Tibial artery (tissue), 4 donors: Measurements from ENCODE around the gene WDR54.
"Not testable (repeated sequence)": the region's sequence is repeated elsewhere in the genome, so short reads cannot be mapped to it uniquely, and the experiment has no call there.

Experiments used
- DNase-seq, 2 donors: peaks; one replicate each; pipeline ENCODE4 v3.0.0-alpha.2; 2019
- H3K27ac ChIP-seq, 2 donors: fragments of 200-600 bp; sonication (generic) in 1 of 2; 1 replicate in 1 of 2; 2 replicates in 1 of 2; pipeline ENCODE4 v1.5.1; 2018 to 2019; ENCODE audit warnings: mild to moderate bottlenecking in 1 of 2
- H3K27me3 ChIP-seq, 2 donors: fragments of 200-600 bp; sonication (generic) in 1 of 2; one replicate each; pipeline versions ENCODE4 v1.5.1 to v1.6.0; 2016 to 2019
- H3K36me3 ChIP-seq, 3 donors: fragments of 200-600 bp; sonication (generic) in 2 of 3; one replicate each; pipeline ENCODE4 v1.5.1; 2016 to 2019; ENCODE audit warnings: mild to moderate bottlenecking in 2 of 3
- H3K4me1 ChIP-seq, 4 donors: fragments of 200-600 bp; sonication (generic) in 2 of 4; 1 replicate in 3 of 4; 2 replicates in 1 of 4; pipeline ENCODE4 v1.5.1; 2016 to 2019
- H3K4me3 ChIP-seq, 2 donors: fragments of 200-600 bp; sonication (generic) in 1 of 2; 1 replicate in 1 of 2; 2 replicates in 1 of 2; pipeline ENCODE4 v1.5.1; 2018 to 2019; ENCODE audit warnings: mild to moderate bottlenecking in 2 of 2
- H3K9me3 ChIP-seq, 3 donors: fragments of 200-600 bp; sonication (generic) in 1 of 3; one replicate each; pipeline ENCODE4 v1.5.1; 2016 to 2019
- intact Hi-C: fragments of 100-400 bp; cut with DNase I; formaldehyde crosslinking; loops from one replicate; pipeline ENCODE4 v1.15.0; 2023; ENCODE audit warnings: low total_unique reads
- TF ChIP-seq, protein P1 (sequence below), 2 experiments: fragments of 200-600 bp in 1 of 2; fragments of 450-650 bp in 1 of 2; IDR thresholded peaks; one replicate each; pipeline ENCODE4 v1.5.1; 2017 to 2019; ENCODE audit warnings: antibody characterized with exemption in 2 of 2, mild to moderate bottlenecking in 1 of 2, moderate library complexity in 1 of 2

The WDR54 gene

DNA sequence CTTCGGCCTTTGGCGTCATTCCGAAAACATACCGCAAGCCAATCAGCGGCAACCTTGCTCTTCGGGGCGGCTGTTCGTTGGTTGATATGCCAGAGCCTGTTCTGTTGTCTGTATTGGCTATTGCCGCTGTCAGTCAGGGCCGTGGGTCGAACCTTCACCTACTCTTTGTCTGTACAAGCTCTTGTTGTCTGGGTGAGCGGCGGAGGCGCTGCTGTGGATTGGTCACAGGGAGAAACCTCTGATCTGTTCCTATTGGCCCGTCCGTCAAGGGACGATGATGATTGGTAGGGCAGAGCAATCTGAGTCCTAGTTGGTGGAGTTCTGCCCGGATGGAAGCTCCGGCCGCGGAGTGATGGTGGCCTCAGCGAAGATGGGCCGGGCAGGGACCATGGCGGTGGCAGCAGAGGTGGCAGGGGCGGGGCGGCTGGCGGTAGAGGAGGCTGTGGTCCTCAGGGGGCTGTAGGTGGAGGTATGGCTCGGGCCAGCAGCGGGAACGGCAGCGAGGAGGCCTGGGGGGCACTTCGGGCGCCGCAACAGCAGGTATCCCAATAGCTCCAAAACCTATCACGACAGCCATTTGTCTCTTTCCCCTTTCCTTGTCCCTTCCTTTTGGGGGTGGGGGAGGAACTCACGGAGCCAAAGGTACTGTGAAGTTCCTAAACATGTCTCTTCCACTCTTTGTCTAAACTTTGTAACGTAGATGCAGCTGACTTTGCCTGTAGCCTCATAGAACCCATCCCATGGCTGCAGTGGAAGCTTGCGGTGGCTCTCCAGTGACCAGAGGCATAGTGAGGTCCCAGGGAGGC lies 36.8 kb downstream of the WDR54 start, which contains the start of gene WBP1:
WBP1 (plus strand) TSS at position 307 of the 806 bp plus-strand sequence; CDS start at position 472, 165 bp downstream.
- no peaks in the 10 kb centered on the region for H3K9me3 ChIP-seq
- peaks cover 0 to 34% (median 33%) of the 10 kb centered on the region in 4 donors for H3K4me1 ChIP-seq
- TF ChIP-seq, protein P1, sequence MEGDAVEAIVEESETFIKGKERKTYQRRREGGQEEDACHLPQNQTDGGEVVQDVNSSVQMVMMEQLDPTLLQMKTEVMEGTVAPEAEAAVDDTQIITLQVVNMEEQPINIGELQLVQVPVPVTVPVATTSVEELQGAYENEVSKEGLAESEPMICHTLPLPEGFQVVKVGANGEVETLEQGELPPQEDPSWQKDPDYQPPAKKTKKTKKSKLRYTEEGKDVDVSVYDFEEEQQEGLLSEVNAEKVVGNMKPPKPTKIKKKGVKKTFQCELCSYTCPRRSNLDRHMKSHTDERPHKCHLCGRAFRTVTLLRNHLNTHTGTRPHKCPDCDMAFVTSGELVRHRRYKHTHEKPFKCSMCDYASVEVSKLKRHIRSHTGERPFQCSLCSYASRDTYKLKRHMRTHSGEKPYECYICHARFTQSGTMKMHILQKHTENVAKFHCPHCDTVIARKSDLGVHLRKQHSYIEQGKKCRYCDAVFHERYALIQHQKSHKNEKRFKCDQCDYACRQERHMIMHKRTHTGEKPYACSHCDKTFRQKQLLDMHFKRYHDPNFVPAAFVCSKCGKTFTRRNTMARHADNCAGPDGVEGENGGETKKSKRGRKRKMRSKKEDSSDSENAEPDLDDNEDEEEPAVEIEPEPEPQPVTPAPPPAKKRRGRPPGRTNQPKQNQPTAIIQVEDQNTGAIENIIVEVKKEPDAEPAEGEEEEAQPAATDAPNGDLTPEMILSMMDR (IDR thresholded peaks at IDR 0.05) = peak in 1 of 2 experiments; percentile 40
- H3K36me3 ChIP-seq = peaks cover 0 to 26% (median 10%) of the 10 kb centered on the region in 3 donors
- H3K27ac ChIP-seq = peak within 1 kb of the TSS; percentile 96 to 97
- DNase-seq = peak; percentile 100
- intact Hi-C loops = no loop called here
- no peaks in the 10 kb centered on the region for H3K27me3 ChIP-seq
- peak within 1 kb of the TSS; percentile 66 to 92 for H3K4me3 ChIP-seq

DNA sequence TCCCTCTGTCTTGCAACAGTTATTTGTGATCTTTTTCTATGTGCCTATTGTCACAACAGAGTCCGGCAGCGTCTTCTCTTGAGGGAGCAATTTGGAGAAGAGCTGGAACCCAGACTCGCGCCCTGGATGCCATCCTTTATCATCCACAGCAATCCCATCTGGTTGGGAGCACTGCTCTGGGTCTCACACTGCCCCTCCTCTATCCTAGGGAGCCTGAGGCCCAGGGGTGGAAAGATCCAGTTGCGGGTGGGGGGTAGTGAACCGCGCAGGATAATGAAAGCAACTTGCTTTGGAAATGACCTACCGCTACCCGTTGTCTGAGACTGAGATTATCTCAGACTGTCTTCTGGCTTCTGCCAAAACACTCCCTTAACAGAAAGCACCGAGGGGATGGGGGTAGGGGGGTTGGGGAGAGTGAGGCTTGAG lies 37.4 kb downstream of the WDR54 start:
- peak overlapping the region; percentile 66 to 92 for H3K4me3 ChIP-seq
- intact Hi-C loops = no loop called here

DNA sequence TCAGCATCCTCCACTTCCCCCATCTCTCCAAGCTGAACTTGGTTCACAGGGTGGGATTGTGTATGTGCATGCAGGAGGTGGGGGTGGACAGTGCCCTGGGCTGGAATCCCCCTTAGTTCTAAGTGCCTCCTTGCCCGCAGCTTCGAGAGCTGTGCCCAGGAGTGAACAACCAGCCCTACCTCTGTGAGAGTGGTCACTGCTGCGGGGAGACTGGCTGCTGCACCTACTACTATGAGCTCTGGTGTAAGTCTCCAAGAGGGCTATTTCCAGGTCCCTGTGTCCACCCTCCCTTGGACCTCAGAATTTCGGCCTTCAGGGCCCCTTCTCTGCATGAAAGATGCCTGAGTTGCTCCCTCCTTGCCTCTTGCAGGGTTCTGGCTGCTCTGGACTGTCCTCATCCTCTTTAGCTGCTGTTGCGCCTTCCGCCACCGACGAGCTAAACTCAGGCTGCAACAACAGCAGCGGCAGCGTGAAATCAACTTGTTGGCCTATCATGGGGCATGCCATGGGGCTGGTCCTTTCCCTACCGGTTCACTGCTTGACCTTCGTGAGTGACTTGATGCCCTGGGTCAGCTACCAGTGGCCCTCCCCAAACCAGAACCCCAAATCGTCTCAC lies 38.1 kb downstream of the WDR54 start:
- peak overlapping the region in 1 of 2 donors; percentile 66 for H3K4me3 ChIP-seq
- H3K27ac ChIP-seq, H3K9me3 ChIP-seq, H3K27me3 ChIP-seq, DNase-seq, intact Hi-C loops: not testable (repeated sequence)
- H3K36me3 ChIP-seq = peaks cover 0 to 27% (median 10%) of the 10 kb centered on the region in 3 donors
- peaks cover 0 to 45% (median 41%) of the 10 kb centered on the region in 4 donors for H3K4me1 ChIP-seq

More for the DNA sequence above, 37.4 kb downstream of the WDR54 start:
- TF ChIP-seq, protein P1 (IDR thresholded peaks at IDR 0.05) = no peak
- Histone ChIP-seq H3K36me3 (peaks cover 0 to 27% (median 10%) of the 10 kb centered on the region in 3 donors), H3K9me3 (no peaks in the 10 kb centered on the region), H3K4me1 (peaks cover 0 to 38% (median 34%) of the 10 kb centered on the region in 4 donors), H3K27ac (peak overlapping the region; percentile 82 to 85), H3K27me3 (no peaks in the 10 kb centered on the region)
- no peak for DNase-seq

DNA sequence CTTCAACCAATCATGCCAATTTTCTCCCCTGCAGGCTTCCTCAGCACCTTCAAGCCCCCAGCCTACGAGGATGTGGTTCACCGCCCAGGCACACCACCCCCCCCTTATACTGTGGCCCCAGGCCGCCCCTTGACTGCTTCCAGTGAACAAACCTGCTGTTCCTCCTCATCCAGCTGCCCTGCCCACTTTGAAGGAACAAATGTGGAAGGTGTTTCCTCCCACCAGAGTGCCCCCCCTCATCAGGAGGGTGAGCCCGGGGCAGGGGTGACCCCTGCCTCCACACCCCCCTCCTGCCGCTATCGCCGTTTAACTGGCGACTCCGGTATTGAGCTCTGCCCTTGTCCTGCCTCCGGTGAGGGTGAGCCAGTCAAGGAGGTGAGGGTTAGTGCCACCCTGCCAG lies 38.7 kb downstream of the WDR54 start:
- H3K9me3 ChIP-seq, H3K4me3 ChIP-seq, DNase-seq, H3K27ac ChIP-seq, H3K27me3 ChIP-seq, intact Hi-C loops: not testable (repeated sequence)
- peaks cover 0 to 44% (median 41%) of the 10 kb centered on the region in 4 donors for H3K4me1 ChIP-seq
- peaks cover 0 to 27% (median 10%) of the 10 kb centered on the region in 3 donors for H3K36me3 ChIP-seq

DNA sequence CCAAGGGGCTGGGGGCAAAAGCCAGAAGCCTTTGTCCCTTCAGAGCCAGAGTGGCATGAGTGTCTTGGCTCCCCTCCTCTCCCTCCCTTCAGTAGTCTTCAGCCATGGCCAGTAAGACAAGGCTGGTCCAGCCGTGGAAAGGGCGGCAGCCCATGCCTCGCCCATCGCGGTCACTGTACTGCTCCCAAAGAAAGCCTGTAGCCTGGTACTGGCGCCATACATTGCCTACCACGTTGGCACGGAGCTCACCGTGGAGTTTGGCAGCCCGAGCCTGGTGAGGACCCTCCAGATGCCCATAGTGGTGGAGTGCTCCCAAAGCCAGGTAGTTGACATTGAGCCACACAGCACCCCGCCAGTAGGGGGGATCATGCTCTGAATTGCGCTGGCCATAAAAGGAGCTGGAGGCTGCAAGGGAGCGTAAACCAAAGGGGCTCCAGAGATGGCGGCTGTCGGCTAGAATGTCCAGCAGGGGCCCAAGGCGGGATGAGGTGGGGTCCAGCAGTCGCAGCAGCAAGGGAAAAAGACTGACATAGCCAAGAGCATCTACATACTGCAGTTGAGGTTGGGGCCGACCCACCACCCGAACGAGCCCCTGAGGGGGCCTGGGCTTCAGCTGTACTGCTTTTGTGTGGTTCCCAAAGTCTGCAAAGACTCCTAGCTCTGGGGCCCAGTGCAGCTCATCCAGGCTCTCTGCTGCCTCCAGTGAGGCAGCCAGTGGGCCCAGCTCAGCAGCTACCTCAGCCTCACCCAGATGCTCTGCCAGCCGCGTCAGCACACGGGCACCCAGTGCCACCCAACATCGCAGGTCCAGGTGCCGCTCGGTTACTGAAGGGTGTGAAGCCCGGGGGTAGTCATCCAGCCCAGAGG lies 39.9 kb downstream of the WDR54 start:
- Histone ChIP-seq H3K4me3 (no peak overlapping the region), H3K27ac (no peak overlapping the region), H3K36me3 (peaks cover 0 to 27% (median 10%) of the 10 kb centered on the region in 3 donors), H3K27me3 (no peaks in the 10 kb centered on the region), H3K9me3 (no peaks in the 10 kb centered on the region), H3K4me1 (peaks cover 0 to 40% (median 36%) of the 10 kb centered on the region in 4 donors)
- intact Hi-C loops = no loop called here
- TF ChIP-seq, protein P1 (IDR thresholded peaks at IDR 0.05) = no peak
- no peak for DNase-seq
